GM19467 (cell line): ENCODE data around the gene RRBP1.

ENCODE experiments used
- ATAC-seq: cut with Tn5 transposase; IDR thresholded peaks from one replicate; pipeline ENCODE4 v1.9.1; 2021; ENCODE audit warnings: mild to moderate bottlenecking, moderate library complexity; ENCODE audit not compliant: unreplicated experiment

RRBP1 gene

DNA sequence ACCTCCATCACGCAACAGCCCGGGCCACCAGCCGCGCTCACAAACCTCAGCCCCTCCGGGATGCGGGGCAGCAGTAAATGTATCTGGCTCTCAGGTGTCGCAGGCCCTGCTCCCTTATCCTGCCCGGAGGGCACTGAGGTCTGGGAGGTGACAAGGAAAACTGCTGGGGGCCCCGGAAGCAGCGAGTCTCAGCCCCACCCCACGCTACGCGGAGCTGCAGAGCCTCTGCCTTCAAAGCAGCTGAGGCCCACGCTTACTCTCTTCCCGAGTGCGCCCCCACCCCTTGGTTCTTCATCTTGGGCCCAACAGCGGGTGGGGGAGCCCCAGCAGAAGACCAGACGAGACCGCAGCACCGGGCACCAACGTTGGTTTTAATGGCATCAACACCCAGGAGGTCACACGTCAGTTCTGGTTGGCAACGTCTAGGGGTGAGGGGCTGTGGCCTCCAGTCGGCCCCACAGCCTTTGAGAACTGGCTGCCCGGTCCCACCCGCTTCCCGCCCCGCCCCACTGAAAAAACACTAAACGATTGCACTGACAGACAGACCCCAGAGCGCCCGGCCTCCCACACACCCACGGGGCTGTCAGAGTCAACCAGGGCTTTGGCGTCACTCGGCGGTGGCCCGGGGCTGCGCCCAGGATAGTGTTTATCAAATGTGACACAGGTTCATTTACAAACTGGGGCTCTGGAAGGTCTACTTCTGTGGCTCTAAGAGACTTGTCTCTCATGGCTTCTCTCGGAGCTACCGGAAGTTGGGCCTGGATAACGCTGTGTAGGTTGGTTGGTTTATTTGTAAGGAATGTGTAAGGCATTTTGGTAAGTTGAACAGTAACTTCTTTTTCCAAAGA, 68.5 kb downstream of the RRBP1 start:
- ATAC-seq = no peak

- ATAC-seq = no peak
These were observed 69.1 kb downstream of the RRBP1 start for GRCh38 chr20:17612992-17613327.

GRCh38 chr20:17612287-17612991, 69.6 kb downstream of the RRBP1 start:
- no peak for ATAC-seq

DNA sequence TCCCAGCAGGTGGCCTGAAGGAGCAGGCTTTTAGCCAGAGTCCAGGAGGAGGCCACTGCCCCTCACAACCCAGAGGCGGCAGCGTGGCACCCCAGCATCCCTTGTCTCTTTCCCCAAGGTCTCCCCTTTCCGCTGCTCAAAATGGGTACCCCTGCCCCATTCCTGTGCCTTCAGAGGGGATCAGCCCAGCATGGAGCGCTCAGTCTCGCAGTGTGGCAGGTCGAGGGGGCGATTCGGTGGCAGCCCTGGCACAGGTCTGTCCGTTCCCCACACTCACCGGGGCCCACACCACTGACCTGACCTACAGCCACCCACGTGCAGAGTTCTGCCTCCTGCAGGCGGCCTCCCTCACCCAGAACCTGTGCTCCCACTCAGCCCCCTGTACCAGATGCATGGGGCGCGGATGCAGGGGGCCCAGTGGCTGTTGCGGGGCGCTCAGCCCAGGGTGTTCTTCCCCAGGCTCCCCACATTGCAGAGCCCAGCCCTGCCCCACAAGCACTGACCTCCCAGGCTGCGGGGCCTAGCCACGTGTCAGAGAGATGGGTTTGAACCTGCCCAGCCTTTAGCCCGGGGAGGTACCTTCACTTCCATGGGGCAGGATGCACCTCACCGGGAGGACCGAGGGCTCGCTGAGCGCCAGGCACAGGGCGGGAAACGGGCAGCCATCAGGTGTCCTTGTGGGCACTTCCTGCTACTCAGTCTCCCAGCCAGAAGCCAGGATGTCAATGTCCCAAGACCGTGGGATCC, 70.3 kb downstream of the RRBP1 start:
- ATAC-seq = no peak

GRCh38 chr20:17611290-17611539, 70.8 kb downstream of the RRBP1 start:
- ATAC-seq = no peak

DNA sequence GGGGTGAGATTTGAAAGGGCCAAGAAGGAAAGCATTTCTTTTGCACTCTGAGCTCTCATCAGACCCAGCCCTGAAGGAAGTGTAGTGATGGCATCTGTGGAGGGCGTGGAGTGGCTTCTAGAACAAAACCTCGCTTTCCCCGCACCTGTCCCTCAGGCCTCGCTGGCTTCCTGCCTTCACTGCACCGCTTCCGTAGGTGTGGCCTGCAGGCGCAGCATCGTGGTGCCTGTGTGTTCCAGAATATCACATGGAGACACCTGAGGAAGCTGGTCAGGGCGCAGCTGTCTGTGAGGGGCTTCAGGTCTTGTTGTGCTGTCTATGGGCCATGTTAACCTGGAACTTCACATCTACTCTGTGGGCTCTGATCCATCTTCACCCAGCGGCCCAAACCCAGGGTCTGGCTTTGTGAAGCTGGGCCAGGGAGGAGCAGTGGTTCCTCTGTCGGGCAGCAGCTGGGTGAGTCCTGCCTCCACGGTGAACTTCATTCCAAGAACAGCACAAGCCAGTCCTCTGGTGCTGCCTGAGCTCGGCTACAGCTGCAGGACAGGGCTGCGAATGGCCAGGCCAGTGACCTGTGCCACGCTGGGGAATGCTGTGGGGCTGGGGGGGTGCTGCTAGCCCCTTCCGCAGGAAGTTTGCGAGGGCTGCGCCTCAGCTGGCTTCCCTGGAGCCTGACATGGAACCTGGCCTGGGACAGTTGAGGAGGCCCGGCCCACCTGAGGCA, 71.3 kb downstream of the RRBP1 start:
- no peak for ATAC-seq

DNA sequence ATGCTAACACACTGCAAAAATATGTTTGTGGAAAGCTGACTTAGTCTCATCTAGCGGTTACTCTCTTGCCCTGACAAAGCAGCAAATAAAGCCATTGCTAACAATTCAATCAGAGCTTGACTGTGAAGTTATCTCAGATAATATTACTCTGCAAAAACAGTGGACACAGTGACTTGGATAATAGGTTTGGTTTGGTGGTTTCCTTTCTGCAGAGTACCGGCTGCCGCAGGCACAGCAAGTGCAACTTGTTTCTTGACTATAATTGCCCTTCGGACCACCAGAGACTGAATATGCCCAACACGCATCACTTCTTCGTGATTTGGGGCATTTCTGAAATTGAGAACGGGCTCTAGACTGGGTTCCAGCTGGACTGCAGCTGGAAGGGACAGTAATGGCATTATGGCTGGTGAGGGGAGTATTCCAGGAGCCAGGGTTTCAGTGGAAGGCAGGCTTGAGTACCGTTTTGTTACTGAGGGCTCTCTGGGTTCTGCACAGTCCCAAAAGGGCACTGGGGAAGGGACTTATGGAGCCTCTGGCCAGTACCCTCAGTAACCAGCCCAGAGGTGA, 72.1 kb downstream of the RRBP1 start:
- ATAC-seq = no peak

DNA sequence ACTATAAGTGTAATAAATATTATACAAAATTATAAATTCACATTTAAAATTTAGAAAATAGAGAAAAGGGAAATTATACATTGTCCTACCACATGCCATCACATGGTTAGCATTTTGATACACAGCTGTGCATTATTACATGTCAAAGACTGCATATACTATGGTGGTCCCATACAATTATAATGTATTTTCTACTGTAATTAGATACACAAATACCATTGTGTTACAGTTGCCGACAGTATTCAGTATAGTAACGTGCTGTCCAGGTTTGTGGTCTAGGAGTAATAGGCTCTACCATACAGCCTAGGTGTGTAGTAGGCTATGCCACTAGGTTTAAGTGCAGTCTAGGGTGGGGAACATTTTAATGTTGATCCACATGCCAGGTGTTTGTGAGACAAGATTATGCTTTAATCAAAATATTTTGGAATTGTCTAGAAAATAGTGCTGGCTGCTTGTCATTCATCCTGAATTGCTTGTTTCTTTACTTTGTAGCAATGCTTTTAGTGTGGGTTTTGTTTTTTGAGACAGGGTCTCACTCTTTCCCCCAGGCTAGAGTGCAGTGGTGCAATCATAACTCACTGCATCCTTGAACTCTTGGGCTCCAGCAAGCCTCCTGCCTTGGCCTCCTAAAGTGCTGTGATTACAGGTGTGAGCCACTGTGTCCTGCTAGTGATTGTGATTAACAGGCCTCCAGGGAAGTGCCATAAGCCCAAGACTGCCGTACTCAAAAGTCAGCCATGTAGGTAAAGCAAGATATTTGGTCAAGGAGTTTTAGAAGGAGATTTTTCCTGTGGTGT, 73.1 kb downstream of the RRBP1 start:
- no peak for ATAC-seq

- no peak for ATAC-seq
These were observed 76.0 kb downstream of the RRBP1 start for GRCh38 chr20:17606001-17606400.

DNA sequence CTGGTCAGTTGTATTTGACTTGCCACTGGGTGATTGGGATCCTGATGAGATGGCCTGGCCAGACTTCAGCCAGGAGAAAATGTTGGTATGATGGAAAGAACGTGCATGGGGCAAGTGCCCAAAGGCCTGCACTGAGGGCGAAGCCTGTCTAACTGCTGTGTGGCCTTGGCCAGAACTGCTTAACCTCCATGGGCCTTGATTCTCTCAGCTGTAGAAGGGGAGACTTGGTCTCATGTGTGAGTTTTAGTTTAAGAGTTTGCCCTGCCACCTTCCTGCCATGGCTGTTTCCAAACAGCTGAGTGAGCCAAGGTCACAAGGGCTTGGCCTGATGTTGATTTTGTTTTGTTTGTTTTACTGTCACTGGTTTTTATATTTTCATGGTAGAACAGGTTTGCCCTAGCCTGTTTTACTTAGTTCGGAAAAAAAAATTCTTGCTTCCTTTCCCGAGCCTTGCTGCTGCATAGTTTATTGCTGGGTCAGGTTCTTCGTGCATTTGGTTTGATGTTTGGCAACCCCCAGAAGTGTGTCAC, 76.8 kb downstream of the RRBP1 start:
- ATAC-seq = no peak

DNA sequence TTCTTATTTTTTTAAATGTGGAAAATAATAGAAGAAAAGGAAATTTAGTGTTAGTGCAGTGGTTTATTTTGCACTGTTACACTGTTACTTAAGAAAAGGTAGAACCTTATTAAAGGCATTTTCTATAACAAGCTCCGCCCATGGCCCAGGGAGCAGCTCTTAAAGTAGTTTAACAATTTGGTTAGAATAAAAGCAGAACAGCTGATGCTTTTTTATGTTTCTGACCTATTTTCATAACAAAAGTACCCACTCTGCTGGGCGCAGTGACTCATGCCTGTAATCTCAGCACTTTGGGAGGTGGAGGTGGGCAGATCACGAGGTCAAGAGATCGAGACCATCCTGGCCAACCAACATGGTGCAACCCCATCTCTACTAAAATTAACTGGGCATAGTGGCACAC, 79.5 kb downstream of the RRBP1 start:
- no peak for ATAC-seq

DNA sequence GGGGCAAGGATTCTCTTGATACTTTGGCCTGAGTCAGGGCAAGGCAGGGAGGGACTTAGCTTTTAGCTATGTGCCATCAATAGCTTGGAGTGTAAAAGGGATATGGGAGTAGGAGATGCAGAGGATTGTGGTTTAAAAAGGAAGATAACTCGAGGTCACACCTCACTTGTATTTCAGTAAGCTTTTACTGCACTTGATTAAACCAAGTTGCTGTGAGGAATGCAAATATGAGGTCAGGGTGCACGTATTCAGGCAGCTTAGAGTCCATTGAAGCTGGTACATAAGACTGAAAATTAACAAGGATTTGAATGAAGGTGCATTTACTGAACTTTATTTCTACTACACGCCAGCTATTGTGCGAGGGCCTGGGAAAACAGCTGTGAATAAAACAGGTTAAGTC, 80.1 kb downstream of the RRBP1 start:
- ATAC-seq = no peak

DNA sequence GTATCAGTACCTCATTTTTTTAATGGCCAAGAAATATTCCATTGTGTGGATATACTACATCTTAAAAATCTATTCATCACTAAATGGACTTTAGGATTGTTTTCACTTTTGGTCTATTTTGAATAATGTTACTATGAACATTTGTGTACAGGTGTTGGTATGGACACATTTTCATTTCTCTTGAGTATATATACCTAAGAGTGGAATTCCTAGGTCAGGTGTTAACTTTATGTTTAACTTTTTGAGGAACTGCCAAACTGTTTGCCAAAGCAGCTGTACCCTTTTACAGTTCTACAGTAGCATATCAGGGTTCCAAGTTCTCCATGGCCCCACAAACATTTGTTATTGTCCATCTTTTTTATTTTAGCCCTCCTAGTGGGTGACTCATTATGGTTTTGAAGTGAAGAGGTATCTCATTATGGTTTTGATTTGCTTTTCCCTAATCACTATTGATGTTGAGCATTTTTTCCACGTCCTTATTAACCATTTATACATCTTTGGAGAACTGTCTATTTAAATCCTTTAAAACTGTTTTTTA, 84.0 kb downstream of the RRBP1 start:
- ATAC-seq = no peak

- no peak for ATAC-seq
These were observed 86.2 kb downstream of the RRBP1 start for GRCh38 chr20:17595856-17596255.

GRCh38 chr20:17594443-17594842, 87.6 kb downstream of the RRBP1 start:
- no peak for ATAC-seq

- no peak for ATAC-seq
These were observed 88.1 kb downstream of the RRBP1 start for GRCh38 chr20:17593902-17594301.

- no peak for ATAC-seq
These were observed 91.8 kb downstream of the RRBP1 start for GRCh38 chr20:17590245-17590644.

GRCh38 chr20:17589161-17589834, 92.7 kb downstream of the RRBP1 start:
- ATAC-seq = no peak

DNA sequence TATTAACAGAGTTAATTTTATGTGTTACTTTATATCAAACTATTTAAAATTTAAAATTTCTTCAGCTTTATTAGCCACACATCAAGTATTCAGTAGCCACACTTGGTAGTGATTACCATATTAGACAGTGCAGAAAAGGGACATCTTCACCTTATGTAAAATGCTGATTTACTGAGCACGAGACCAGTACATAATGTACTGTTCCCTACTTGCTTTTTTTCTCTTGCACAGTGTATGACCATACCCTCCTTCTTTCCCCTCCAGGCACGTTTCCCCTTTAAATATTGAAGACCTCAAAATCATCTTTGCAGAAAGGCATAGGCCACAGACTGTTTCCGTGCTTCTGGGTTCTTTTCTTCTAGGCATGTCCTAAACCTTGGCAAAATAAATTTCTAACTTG, 94.2 kb downstream of the RRBP1 start:
- ATAC-seq = no peak
